Measurements from ENCODE around the gene TRAF3.

TRAF3 gene

GRCh38 chr14:102840115-102840514 is 62.9 kb downstream of the TRAF3 start:
- Histone ChIP-seq H3K27me3 (ENCODE audit: insufficient read depth, low read depth) (no peaks in the 10 kb centered on the region), H3K4me1 (ENCODE audit: low read depth, poor library complexity, severe bottlenecking) (peaks cover 2% of the 10 kb centered on the region), H3K27ac (no peak overlapping the region), H3K4me3 (IDR thresholded peaks at IDR 0.05; ENCODE audit: insufficient read depth, low read depth, low read length) (no peak overlapping the region), H4K20me1 (ENCODE audit: insufficient read depth) (no peaks in the 10 kb centered on the region), H3K4me2 (no peak overlapping the region), H3K36me3 (ENCODE audit: insufficient read depth) (no peaks in the 10 kb centered on the region), H3K79me2 (ENCODE audit: insufficient read depth, low read depth) (no peaks in the 10 kb centered on the region; the same call in 1 of the 2 replicates), H3K9ac (no peak overlapping the region), H2AFZ (ENCODE audit: low read depth) (no peak overlapping the region)
- TF ChIP-seq, protein P1, sequence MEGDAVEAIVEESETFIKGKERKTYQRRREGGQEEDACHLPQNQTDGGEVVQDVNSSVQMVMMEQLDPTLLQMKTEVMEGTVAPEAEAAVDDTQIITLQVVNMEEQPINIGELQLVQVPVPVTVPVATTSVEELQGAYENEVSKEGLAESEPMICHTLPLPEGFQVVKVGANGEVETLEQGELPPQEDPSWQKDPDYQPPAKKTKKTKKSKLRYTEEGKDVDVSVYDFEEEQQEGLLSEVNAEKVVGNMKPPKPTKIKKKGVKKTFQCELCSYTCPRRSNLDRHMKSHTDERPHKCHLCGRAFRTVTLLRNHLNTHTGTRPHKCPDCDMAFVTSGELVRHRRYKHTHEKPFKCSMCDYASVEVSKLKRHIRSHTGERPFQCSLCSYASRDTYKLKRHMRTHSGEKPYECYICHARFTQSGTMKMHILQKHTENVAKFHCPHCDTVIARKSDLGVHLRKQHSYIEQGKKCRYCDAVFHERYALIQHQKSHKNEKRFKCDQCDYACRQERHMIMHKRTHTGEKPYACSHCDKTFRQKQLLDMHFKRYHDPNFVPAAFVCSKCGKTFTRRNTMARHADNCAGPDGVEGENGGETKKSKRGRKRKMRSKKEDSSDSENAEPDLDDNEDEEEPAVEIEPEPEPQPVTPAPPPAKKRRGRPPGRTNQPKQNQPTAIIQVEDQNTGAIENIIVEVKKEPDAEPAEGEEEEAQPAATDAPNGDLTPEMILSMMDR (conservative IDR thresholded peaks at IDR 0.05; ENCODE audit: low read depth, low read length): no peak

GRCh38 chr14:102840771-102841528 is 63.7 kb downstream of the TRAF3 start:
- Histone ChIP-seq H3K27ac (no peak overlapping the region), H3K79me2 (ENCODE audit: insufficient read depth, low read depth) (no peaks in the 10 kb centered on the region; the same call in 1 of the 2 replicates), H3K4me2 (no peak overlapping the region)

DNA sequence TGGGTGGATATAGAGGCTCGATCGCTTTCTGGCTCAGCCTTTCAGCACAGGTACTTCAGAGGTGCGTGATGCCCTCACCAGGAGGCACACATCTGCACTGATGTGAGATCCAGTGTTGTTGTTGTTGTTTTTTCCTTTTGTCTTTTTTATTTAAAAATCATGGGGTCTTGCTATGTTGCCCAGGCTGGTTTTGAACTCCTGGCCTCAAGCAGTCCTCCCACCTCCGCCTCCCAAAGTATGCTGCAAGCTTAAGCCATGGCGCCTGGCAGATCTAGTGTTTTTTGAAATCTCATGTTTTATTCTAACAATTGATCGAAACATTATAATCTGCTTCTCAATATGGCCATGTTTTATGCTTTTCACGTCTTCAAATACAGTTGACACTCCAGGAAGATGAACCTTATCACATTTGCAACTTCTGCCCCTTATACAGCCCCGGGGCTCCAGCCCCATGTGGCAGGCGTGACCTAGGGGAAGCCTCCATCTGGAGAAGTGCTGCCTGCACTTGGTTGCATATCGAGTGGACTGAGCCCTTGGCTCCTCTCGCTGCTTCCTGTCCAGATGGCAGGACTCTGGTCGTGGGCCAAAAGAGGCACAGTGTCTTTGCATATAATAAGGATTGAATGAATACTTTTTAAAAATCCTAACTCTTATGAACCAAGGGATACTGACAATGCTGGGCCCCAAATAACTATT is 71.7 kb downstream of the TRAF3 start:
- no peaks in the 10 kb centered on the region for H4K20me1 ChIP-seq (ENCODE audit: insufficient read depth)
- TF ChIP-seq, protein P1 (conservative IDR thresholded peaks at IDR 0.05; ENCODE audit: low read depth, low read length): no peak
- peaks cover 11% of the 10 kb centered on the region for H3K79me2 ChIP-seq (ENCODE audit: insufficient read depth, low read depth)
- H3K4me3 ChIP-seq (IDR thresholded peaks at IDR 0.05; ENCODE audit: insufficient read depth, low read depth, low read length): no peak overlapping the region
- no peak overlapping the region for H3K27ac ChIP-seq
- H3K4me1 ChIP-seq (ENCODE audit: low read depth, poor library complexity, severe bottlenecking): peaks cover 11% of the 10 kb centered on the region
- no peak overlapping the region for H2AFZ ChIP-seq (ENCODE audit: low read depth)
- no peak overlapping the region for H3K9ac ChIP-seq
- H3K36me3 ChIP-seq (ENCODE audit: insufficient read depth): no peaks in the 10 kb centered on the region
- H3K27me3 ChIP-seq (ENCODE audit: insufficient read depth, low read depth): no peaks in the 10 kb centered on the region
- H3K4me2 ChIP-seq: no peak overlapping the region

More at GRCh38 chr14:102840771-102841528, 63.7 kb downstream of the TRAF3 start:
- no peak overlapping the region for H3K4me3 ChIP-seq (IDR thresholded peaks at IDR 0.05; ENCODE audit: insufficient read depth, low read depth, low read length)
- no peaks in the 10 kb centered on the region for H3K36me3 ChIP-seq (ENCODE audit: insufficient read depth)
- TF ChIP-seq, protein P1 (conservative IDR thresholded peaks at IDR 0.05; ENCODE audit: low read depth, low read length): no peak
- H3K27me3 ChIP-seq (ENCODE audit: insufficient read depth, low read depth): no peaks in the 10 kb centered on the region
- no peak overlapping the region for H2AFZ ChIP-seq (ENCODE audit: low read depth)
- H3K9ac ChIP-seq: no peak overlapping the region
- no peaks in the 10 kb centered on the region for H3K4me1 ChIP-seq (ENCODE audit: low read depth, poor library complexity, severe bottlenecking)
- no peaks in the 10 kb centered on the region for H4K20me1 ChIP-seq (ENCODE audit: insufficient read depth)

GRCh38 chr14:102849526-102850379 is 72.5 kb downstream of the TRAF3 start:
- H3K27me3 ChIP-seq (ENCODE audit: insufficient read depth, low read depth): no peaks in the 10 kb centered on the region
- TF ChIP-seq, protein P1 (conservative IDR thresholded peaks at IDR 0.05; ENCODE audit: low read depth, low read length): no peak
- no peak overlapping the region for H3K9ac ChIP-seq
- no peak overlapping the region for H3K27ac ChIP-seq
- no peak overlapping the region for H3K4me3 ChIP-seq (IDR thresholded peaks at IDR 0.05; ENCODE audit: insufficient read depth, low read depth, low read length)
- peaks cover 11% of the 10 kb centered on the region for H3K79me2 ChIP-seq (ENCODE audit: insufficient read depth, low read depth)
- H3K4me2 ChIP-seq: no peak overlapping the region
- no peaks in the 10 kb centered on the region for H4K20me1 ChIP-seq (ENCODE audit: insufficient read depth)
- no peaks in the 10 kb centered on the region for H3K36me3 ChIP-seq (ENCODE audit: insufficient read depth)
- H2AFZ ChIP-seq (ENCODE audit: low read depth): no peak overlapping the region
- H3K4me1 ChIP-seq (ENCODE audit: low read depth, poor library complexity, severe bottlenecking): peaks cover 13% of the 10 kb centered on the region
